Erythroblast (primary cell): ENCODE data around the gene KCNG2.

ENCODE experiments used
- GATA1 ChIP-seq: IDR thresholded peaks from 2 replicates; pipeline ENCODE4 v1.6.1; 2011; ENCODE audit warnings: low read depth, mild to moderate bottlenecking, control low read depth, low read length, moderate library complexity
- POLR2A ChIP-seq: IDR thresholded peaks from 2 replicates; pipeline ENCODE4 v1.6.1; 2011; ENCODE audit warnings: mild to moderate bottlenecking, low read length

GRCh38 chr18:79926306-79926705 lies 128.6 kb downstream of the KCNG2 start:
- no peak for TF ChIP-seq POLR2A
- TF ChIP-seq GATA1 = no peak
